ENCODE data around the gene PSMF1.

PSMF1 gene

DNA sequence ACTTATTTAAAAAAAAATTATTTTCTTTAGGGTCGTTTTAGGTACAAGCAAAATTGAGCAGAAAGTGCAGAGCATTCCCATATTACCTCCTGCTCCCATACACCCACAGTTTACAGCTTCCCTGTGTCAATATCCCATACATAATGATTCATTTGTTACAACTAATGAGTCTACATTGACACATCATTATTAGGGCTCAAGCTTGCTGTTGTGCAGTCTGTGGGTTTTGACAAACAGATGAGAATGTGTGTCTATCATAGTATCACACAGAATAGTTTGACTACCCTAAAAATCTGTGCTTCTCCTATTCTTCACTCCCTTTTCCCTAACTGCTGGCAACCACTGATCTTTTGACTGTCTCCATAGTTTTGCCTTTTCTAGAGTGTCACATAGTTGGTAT, 9.4 kb downstream of the PSMF1 start:
- TF ChIP-seq, protein P1, sequence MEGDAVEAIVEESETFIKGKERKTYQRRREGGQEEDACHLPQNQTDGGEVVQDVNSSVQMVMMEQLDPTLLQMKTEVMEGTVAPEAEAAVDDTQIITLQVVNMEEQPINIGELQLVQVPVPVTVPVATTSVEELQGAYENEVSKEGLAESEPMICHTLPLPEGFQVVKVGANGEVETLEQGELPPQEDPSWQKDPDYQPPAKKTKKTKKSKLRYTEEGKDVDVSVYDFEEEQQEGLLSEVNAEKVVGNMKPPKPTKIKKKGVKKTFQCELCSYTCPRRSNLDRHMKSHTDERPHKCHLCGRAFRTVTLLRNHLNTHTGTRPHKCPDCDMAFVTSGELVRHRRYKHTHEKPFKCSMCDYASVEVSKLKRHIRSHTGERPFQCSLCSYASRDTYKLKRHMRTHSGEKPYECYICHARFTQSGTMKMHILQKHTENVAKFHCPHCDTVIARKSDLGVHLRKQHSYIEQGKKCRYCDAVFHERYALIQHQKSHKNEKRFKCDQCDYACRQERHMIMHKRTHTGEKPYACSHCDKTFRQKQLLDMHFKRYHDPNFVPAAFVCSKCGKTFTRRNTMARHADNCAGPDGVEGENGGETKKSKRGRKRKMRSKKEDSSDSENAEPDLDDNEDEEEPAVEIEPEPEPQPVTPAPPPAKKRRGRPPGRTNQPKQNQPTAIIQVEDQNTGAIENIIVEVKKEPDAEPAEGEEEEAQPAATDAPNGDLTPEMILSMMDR (IDR thresholded peaks at IDR 0.05; ENCODE audit: extremely low read depth, insufficient read depth, missing control alignments) = no peak
- in situ Hi-C loops (cut with MboI; ENCODE audit: low pct_unique_long_range_greater_than_20kb, low sequenced_read_pairs, unreplicated experiment) = no loop called here
- DNase-seq (ENCODE audit: low spot score) = no peak

DNA sequence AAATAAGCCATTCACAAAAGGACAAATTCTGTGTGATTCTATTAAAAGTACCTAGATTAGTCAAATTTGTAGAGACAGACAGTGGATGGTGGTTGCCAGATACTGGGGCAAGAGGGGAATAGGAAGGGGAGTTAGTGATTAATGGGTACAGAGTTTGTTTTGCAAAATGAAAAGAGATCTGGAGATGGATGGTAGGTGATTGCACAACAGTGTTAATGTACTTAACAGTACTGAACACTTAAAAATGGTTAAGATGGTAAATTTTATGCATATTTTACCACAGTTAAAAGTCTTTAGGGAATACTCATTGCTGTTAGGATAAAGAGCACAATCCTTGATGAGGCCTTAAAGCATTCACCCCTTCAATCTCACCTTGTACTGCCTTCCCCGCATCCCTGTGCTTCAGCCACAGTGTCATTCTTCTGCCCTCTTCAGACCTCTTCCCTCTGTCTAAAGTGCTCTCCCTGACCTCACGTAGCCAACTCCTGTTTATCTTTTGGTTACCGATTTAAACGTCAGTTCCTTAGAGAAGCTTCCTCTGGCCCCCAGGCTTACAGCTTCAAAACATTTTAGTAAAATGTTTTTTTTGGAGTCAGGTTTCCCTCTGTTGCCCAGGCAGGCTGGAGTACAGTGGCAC, 11.8 kb downstream of the PSMF1 start:
- TF ChIP-seq, protein P1 (IDR thresholded peaks at IDR 0.05; ENCODE audit: extremely low read depth, insufficient read depth, missing control alignments) = no peak
- no peak for DNase-seq (ENCODE audit: low spot score)
- in situ Hi-C loops (cut with MboI; ENCODE audit: low pct_unique_long_range_greater_than_20kb, low sequenced_read_pairs, unreplicated experiment) = no loop called here

GRCh38 chr20:1130847-1131246, 12.4 kb downstream of the PSMF1 start:
- in situ Hi-C loops (cut with MboI; ENCODE audit: low pct_unique_long_range_greater_than_20kb, low sequenced_read_pairs, unreplicated experiment) = no loop called here
- no peak for DNase-seq (ENCODE audit: low spot score)
- TF ChIP-seq, protein P1 (IDR thresholded peaks at IDR 0.05; ENCODE audit: extremely low read depth, insufficient read depth, missing control alignments) = no peak

DNA sequence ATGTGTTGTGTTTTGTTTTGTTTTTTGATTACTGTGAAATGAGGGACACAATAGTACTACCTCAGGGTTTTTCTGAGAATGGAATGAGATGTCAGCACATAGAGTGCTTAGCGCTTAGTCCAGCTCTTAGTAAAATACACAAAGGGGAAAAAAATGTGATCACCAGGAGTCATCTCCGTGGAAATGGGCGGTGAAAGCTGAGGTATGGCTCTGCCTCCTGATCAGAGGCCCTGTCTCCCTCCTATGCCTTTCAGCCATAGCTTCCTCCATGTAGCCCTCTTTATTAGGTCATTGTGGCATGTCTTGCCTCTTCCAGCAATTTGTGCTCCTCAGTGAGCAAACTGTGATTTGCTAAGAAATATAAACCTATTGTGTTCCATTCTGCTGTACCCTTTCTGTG, 13.0 kb downstream of the PSMF1 start:
- in situ Hi-C loops (cut with MboI; ENCODE audit: low pct_unique_long_range_greater_than_20kb, low sequenced_read_pairs, unreplicated experiment) = no loop called here
- no peak for DNase-seq (ENCODE audit: low spot score)
- TF ChIP-seq, protein P1 (IDR thresholded peaks at IDR 0.05; ENCODE audit: extremely low read depth, insufficient read depth, missing control alignments) = no peak

GRCh38 chr20:1134355-1134754, 16.0 kb downstream of the PSMF1 start:
- DNase-seq (ENCODE audit: low spot score) = no peak
- TF ChIP-seq, protein P1 (IDR thresholded peaks at IDR 0.05; ENCODE audit: extremely low read depth, insufficient read depth, missing control alignments) = no peak
- in situ Hi-C loops (cut with MboI; ENCODE audit: low pct_unique_long_range_greater_than_20kb, low sequenced_read_pairs, unreplicated experiment) = no loop called here

- DNase-seq (ENCODE audit: low spot score) = no peak
- TF ChIP-seq, protein P1 (IDR thresholded peaks at IDR 0.05; ENCODE audit: extremely low read depth, insufficient read depth, missing control alignments) = no peak
- in situ Hi-C loops (cut with MboI; ENCODE audit: low pct_unique_long_range_greater_than_20kb, low sequenced_read_pairs, unreplicated experiment) = no loop called here
These were observed 16.4 kb downstream of the PSMF1 start for GRCh38 chr20:1134836-1135235.

All from GM13977 (cell line).